Measurements from ENCODE around the gene ACADM. TPM values are rescaled to one million over a fixed set of nuclear protein-coding genes. Genes with fewer than 3 reads are reported as not detected.
A peak's percentile ranks its signal among the peaks of the same experiment; 100 is the strongest.

ACADM gene
- total RNA-seq, 1 experiment from 2014 or later: 37.9 TPM

- 0 out of 2 replicates have a peak, but pooled peaks have one; percentile 68 for TF ChIP-seq CDX4 (CRISPR knock-in tag; IDR thresholded peaks at IDR 0.05; ENCODE audit: borderline replicate concordance)
Observed at GRCh38 chr1:75796376-75797272, 72.1 kb downstream of the ACADM start, which contains the start of gene MSH4 (continued).

- TF ChIP-seq NFATC4 (CRISPR knock-in tag; IDR thresholded peaks at IDR 0.05): peak; percentile 12; the same call in 1 of the 2 replicates
- TF ChIP-seq MLX (CRISPR knock-in tag; IDR thresholded peaks at IDR 0.05): no peak
- no peak for TF ChIP-seq ATF3 (CRISPR knock-in tag; conservative IDR thresholded peaks at IDR 0.05)
- TF ChIP-seq ZNF138 (CRISPR knock-in tag; conservative IDR thresholded peaks at IDR 0.05): no peak
- no peak for TF ChIP-seq IRF1 (CRISPR knock-in tag; IDR thresholded peaks at IDR 0.05)
- no peak for TF ChIP-seq AFF4 (CRISPR knock-in tag; IDR thresholded peaks at IDR 0.05; ENCODE audit: borderline replicate concordance)
- no peak for TF ChIP-seq SMAD3 (CRISPR knock-in tag; IDR thresholded peaks at IDR 0.05; ENCODE audit: borderline replicate concordance)
- TF ChIP-seq ZBTB43 (CRISPR knock-in tag; IDR thresholded peaks at IDR 0.05): no peak
- TF ChIP-seq ZSCAN18 (CRISPR knock-in tag; IDR thresholded peaks at IDR 0.05): no peak
- no peak for TF ChIP-seq ZNF317 (CRISPR knock-in tag; IDR thresholded peaks at IDR 0.05; ENCODE audit: borderline replicate concordance, low read depth)
- 0 out of 2 replicates have a peak, but pooled peaks have one; percentile 4 for TF ChIP-seq E2F5 (CRISPR knock-in tag; IDR thresholded peaks at IDR 0.05)
- TF ChIP-seq FOXJ3 (CRISPR knock-in tag; IDR thresholded peaks at IDR 0.05; ENCODE audit: borderline replicate concordance): no peak
- TF ChIP-seq ZNF512 (CRISPR knock-in tag; IDR thresholded peaks at IDR 0.05; ENCODE audit: borderline replicate concordance): no peak
- no peak for TF ChIP-seq KAT7 (CRISPR knock-in tag; IDR thresholded peaks at IDR 0.05; ENCODE audit: borderline replicate concordance)
- no peak for TF ChIP-seq FOXP4 (CRISPR knock-in tag; IDR thresholded peaks at IDR 0.05)
- no peak for TF ChIP-seq ZNF219 (CRISPR knock-in tag; IDR thresholded peaks at IDR 0.05; ENCODE audit: borderline replicate concordance)
- no peaks in the 10 kb centered on the region; the same call in 1 of the 2 replicates for H3K27me3 Mint-ChIP-seq (ENCODE audit: low read depth)
- H3K36me3 Mint-ChIP-seq: peaks cover 48% of the 10 kb centered on the region
- H3K4me3 Mint-ChIP-seq: no peak overlapping the region
- no peak overlapping the region for H3K27ac Mint-ChIP-seq
- no peaks in the 10 kb centered on the region for H3K9me3 Mint-ChIP-seq
- H3K4me1 Mint-ChIP-seq: no peaks in the 10 kb centered on the region
- POLR2A ChIA-PET: interaction anchor here (1.1 to 2.2 kb wide), 2 partner anchors 9 to 11 kb away, joined by 4 to 12 read pairs; partner anchors contain the start of gene RABGGTB
- CTCF ChIA-PET: no interaction called here
- DNase-seq (ENCODE audit: low spot score): no peak
- no peak; the same call in 1 of the 2 replicates for ATAC-seq
Observed at GRCh38 chr1:75797273-75797588, 72.7 kb downstream of the ACADM start.

Data from WTC11 (cell line).